Transverse colon (tissue), 4 donors: ENCODE results near the gene PTBP1. TPM values are rescaled to one million over a fixed set of nuclear protein-coding genes. Genes with fewer than 3 reads are reported as not detected.

Experiments used
- DNase-seq: peaks from one replicate; pipeline ENCODE4 v3.0.0-alpha.2; 2019
- H3K27ac ChIP-seq, 4 donors: fragments of 200-600 bp; sonication (generic); 2 replicates each; pipeline ENCODE4 v1.5.1; 2016 to 2018; ENCODE audit warnings: inconsistent platforms in 4 of 4
- H3K27me3 ChIP-seq: fragments of 200-600 bp; sonication (generic); 2 replicates; pipeline ENCODE4 v1.5.1; 2017; ENCODE audit warnings: inconsistent platforms
- H3K36me3 ChIP-seq, 4 donors: fragments of 200-600 bp; sonication (generic); 2 replicates each; pipeline ENCODE4 v1.5.1; 2017 to 2019; ENCODE audit warnings: inconsistent platforms in 4 of 4
- H3K4me1 ChIP-seq, 4 donors: fragments of 200-600 bp; sonication (generic); 2 replicates each; pipeline ENCODE4 v1.5.1; 2017 to 2020; ENCODE audit warnings: inconsistent platforms in 4 of 4
- H3K4me3 ChIP-seq, 4 donors: fragments of 200-600 bp; sonication (generic); 1 replicate in 1 of 4; 2 replicates in 3 of 4; pipeline versions ENCODE4 v1.5.1 to v1.6.1; 2017 to 2019; ENCODE audit warnings: inconsistent platforms in 4 of 4
- H3K9me3 ChIP-seq, 2 donors: fragments of 200-600 bp; sonication (generic); 2 replicates each; pipeline ENCODE4 v1.5.1; 2017 to 2019; ENCODE audit warnings: inconsistent platforms in 2 of 2
- CTCF ChIP-seq, 5 experiments: fragments of 200-600 bp in 3 of 5; fragments of 450-650 bp in 2 of 5; sonication (generic) in 3 of 5; IDR thresholded peaks; 1 replicate in 2 of 5; 2 replicates in 3 of 5; pipeline ENCODE4 v1.5.1; 2016 to 2017; ENCODE audit warnings: antibody characterized with exemption in 5 of 5, inconsistent platforms in 3 of 5, mild to moderate bottlenecking in 2 of 5, moderate library complexity in 1 of 5
- EP300 ChIP-seq: sonication (generic); formaldehyde crosslinking; IDR thresholded peaks from one replicate; pipeline ENCODE4 v1.6.1; 2017; ENCODE audit warnings: antibody characterized with exemption, low read depth
- POLR2A ChIP-seq: fragments of 450-650 bp; IDR thresholded peaks from one replicate; pipeline ENCODE4 v1.6.1; 2016; ENCODE audit warnings: antibody characterized with exemption, mild to moderate bottlenecking, moderate library complexity
- POLR2AphosphoS5 ChIP-seq, 3 donors: sonication (generic); formaldehyde crosslinking; IDR thresholded peaks; one replicate each; pipeline ENCODE4 v1.6.1; 2016; ENCODE audit warnings: antibody characterized with exemption in 3 of 3
- WGBS, 2 donors: methylation state at CpG; one replicate each; pipeline ENCODE4 v1.1.5; 2018; ENCODE audit warnings: low coverage in 1 of 2; 5-methylcytosine and 5-hydroxymethylcytosine counted together
- in situ Hi-C, 4 donors: fragments of 200-750 bp; cut with MboI; loops; one replicate each; pipeline versions ENCODE4 v1.15.0 to v1.15.1; 2017; ENCODE audit warnings: low sequenced_read_pairs in 3 of 4, low pct_ligation_motif_present in 1 of 4, low pct_unique_long_range_greater_than_20kb in 1 of 4
- intact Hi-C: fragments of 100-400 bp; cut with DNase I; formaldehyde crosslinking; loops from one replicate; pipeline ENCODE4 v1.15.1; 2023; ENCODE audit warnings: low total_unique reads
- total RNA-seq, 4 donors: library from RNA; depleted of rRNA; stranded (reverse); fragments of >200 nt; gene quantifications; one replicate each; pipeline ENCODE4 v1.1.0, GENCODE V29; 2016

The PTBP1 gene
- total RNA-seq, 4 donors from 2014 or later, result 145 to 258 (median 194) TPM

GRCh38 chr19:763869-764268 lies 33.4 kb upstream of the PTBP1 start:
- Histone ChIP-seq H3K27me3 (no peaks in the 10 kb centered on the region), H3K27ac (no peak overlapping the region), H3K9me3 (no peaks in the 10 kb centered on the region), H3K36me3 (peaks cover 0 to 17% (median 0%) of the 10 kb centered on the region in 4 donors), H3K4me3 (no peak overlapping the region), H3K4me1 (no peaks in the 10 kb centered on the region)
- intact Hi-C loops, result loop anchor here (10.0 kb wide), 1 partner anchor 211 kb away; no protein-coding TSS in a partner anchor
- DNase-seq, result no peak
- in situ Hi-C loops, result loop anchor here in 3 of 4 donors (10.0 kb wide), 3 partner anchors 91 to 221 kb away; partner anchors contain the start of genes WDR18 (in 2 of the 3), ARID3A (in 1 of the 3), CFD (in 1 of the 3) and ELANE (in 1 of the 3)
- TF ChIP-seq POLR2A, result no peak
- TF ChIP-seq POLR2AphosphoS5 (IDR thresholded peaks at IDR 0.05), result no peak
- no peak for TF ChIP-seq CTCF (IDR thresholded peaks at IDR 0.05)
- TF ChIP-seq EP300, result no peak
- WGBS, 2 donors, result 99 to 100% methylated on average over 1 to 6 of the region's 6 CpGs

DNA sequence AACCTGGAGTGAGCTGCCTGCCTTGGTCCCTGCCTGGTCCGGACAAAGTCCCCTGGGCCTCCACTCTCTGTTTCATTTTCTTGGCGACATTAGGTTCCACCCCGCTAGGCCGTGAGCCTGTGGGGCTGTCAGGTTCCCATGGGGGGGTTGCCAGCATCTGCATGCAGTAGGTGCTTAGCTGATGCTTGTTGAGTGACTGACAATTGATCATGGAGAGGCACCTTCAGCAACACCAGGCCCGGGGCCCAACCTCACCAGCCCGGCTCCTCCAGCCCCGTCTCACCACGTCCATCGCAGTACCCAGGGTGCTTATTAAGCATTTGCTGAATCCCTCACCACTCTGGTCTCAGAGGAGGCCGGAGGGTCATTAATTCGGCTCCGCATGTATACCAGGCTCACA lies 33.0 kb upstream of the PTBP1 start:
- 94% methylated on average over 12 of the region's 12 CpGs; no CpG with 5 or more reads in 1 of the 2 donors for WGBS, 2 donors
- Histone ChIP-seq H3K36me3 (peaks cover 0 to 17% (median 0%) of the 10 kb centered on the region in 4 donors), H3K27ac (no peak overlapping the region), H3K4me1 (no peaks in the 10 kb centered on the region), H3K9me3 (no peaks in the 10 kb centered on the region), H3K4me3 (no peak overlapping the region), H3K27me3 (no peaks in the 10 kb centered on the region)
- intact Hi-C loops, result loop anchor here (10.0 kb wide), 1 partner anchor 210 kb away; no protein-coding TSS in a partner anchor
- in situ Hi-C loops, result loop anchor here in 3 of 4 donors (10.0 kb wide), 3 partner anchors 90 to 220 kb away; partner anchors contain the start of genes WDR18 (in 2 of the 3), ARID3A (in 1 of the 3), CFD (in 1 of the 3) and ELANE (in 1 of the 3)
- DNase-seq, result no peak
- no peak for TF ChIP-seq POLR2AphosphoS5 (IDR thresholded peaks at IDR 0.05)
- TF ChIP-seq CTCF (IDR thresholded peaks at IDR 0.05), result no peak
- TF ChIP-seq EP300, result no peak
- TF ChIP-seq POLR2A, result no peak

GRCh38 chr19:765179-765738 lies 32.0 kb upstream of the PTBP1 start:
- peak in 2 of 3 donors; percentile 33 to 51 for TF ChIP-seq POLR2AphosphoS5 (IDR thresholded peaks at IDR 0.05)
- no peak for TF ChIP-seq CTCF (IDR thresholded peaks at IDR 0.05)
- TF ChIP-seq EP300, result no peak
- peak; percentile 54 for TF ChIP-seq POLR2A
- no peak for DNase-seq
- Histone ChIP-seq H3K9me3 (no peaks in the 10 kb centered on the region), H3K4me1 (no peaks in the 10 kb centered on the region), H3K4me3 (no peak overlapping the region), H3K36me3 (peaks cover 0 to 17% (median 0%) of the 10 kb centered on the region in 4 donors), H3K27me3 (no peaks in the 10 kb centered on the region), H3K27ac (no peak overlapping the region)
- intact Hi-C loops, result loop anchor here (10.0 kb wide), 1 partner anchor 210 kb away; no protein-coding TSS in a partner anchor
- WGBS, 2 donors, result 67 to 80% methylated on average over 1 to 7 of the region's 7 CpGs
- in situ Hi-C loops, result loop anchor here in 3 of 4 donors (10.0 kb wide), 3 partner anchors 90 to 220 kb away; partner anchors contain the start of genes WDR18 (in 2 of the 3), ARID3A (in 1 of the 3), CFD (in 1 of the 3) and ELANE (in 1 of the 3)

DNA sequence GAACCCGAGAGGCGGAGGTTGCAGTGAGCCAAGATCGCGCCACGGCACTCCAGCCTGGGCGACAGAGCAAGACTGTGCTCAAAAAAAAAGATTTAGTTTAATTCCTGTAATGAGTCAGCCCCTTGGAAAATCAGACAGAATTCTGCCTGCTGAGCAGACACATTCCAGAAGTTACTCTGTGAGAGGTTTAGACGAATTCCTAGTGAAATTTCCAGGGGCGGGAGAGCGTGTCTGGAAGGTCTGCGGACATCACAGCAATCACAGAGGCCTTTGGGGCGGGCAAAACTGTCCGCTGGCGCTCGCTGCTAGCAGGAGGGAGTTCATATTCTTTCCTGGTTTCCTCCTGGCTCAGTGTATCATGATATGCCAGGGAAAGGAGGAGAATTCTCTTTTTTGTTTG lies 28.8 kb upstream of the PTBP1 start:
- in situ Hi-C loops (loop anchor here in 3 of 4 donors (10.0 kb wide), 3 partner anchors 86 to 216 kb away; partner anchors contain the start of genes WDR18 (in 2 of the 3), ARID3A (in 1 of the 3), CFD (in 1 of the 3) and ELANE (in 1 of the 3)), intact Hi-C loops (loop anchor here (10.0 kb wide), 1 partner anchor 206 kb away; no protein-coding TSS in a partner anchor)
- Histone ChIP-seq H3K27ac (peak overlapping the region in 1 of 4 donors; percentile 21), H3K4me3 (no peak overlapping the region), H3K4me1 (peaks cover 0 to 4% (median 0%) of the 10 kb centered on the region in 4 donors), H3K27me3 (peaks cover 3% of the 10 kb centered on the region), H3K9me3 (no peaks in the 10 kb centered on the region), H3K36me3 (peaks cover 0 to 6% (median 0%) of the 10 kb centered on the region in 4 donors)
- no peak for TF ChIP-seq EP300
- TF ChIP-seq CTCF (IDR thresholded peaks at IDR 0.05), result no peak
- no peak for TF ChIP-seq POLR2AphosphoS5 (IDR thresholded peaks at IDR 0.05)
- no peak for DNase-seq
- WGBS, 2 donors, result 73% methylated on average over 14 of the region's 14 CpGs; no CpG with 5 or more reads in 1 of the 2 donors
